ENCODE results near the gene ZNF337. TPM values are rescaled to one million over a fixed set of nuclear protein-coding genes. Genes with fewer than 3 reads are reported as not detected.

ZNF337 gene
- total and polyA plus RNA-seq, 2 of the 13 experiments (the other 11 are each of a cell fraction or from before 2014, with no cell fraction given): 17.0 to 19.6 TPM

Small RNAs within 50 kb of the gene (small RNA-seq; reads per million reads assigned to genes)
- 0 reads per million in 3 experiments for gene RN7SL594P (ENCODE audit: insufficient read depth in 2 of 3, insufficient read length in 3 of 3, low read depth in 2 of 3, low replicate concordance in 1 of 3)

Other genes with a start within 250 kb of the ZNF337 start
- 23.3 and 34.3 TPM in 2 replicates for gene NINL, start 111.3 kb downstream of the ZNF337 start, total RNA-seq (2016; rRNA removed; fragmentation: Illumina TruSeq; extraction: Trizol)
- 32.3 and 34.6 TPM in 2 replicates for gene NINL, start 111.3 kb downstream of the ZNF337 start, polyA plus RNA-seq (2011; rRNA removed)
- 21.5 and 31.0 TPM in 2 replicates for gene NANP, start 72.8 kb downstream of the ZNF337 start, total RNA-seq (2016; rRNA removed; fragmentation: Illumina TruSeq; extraction: Trizol)
- gene NANP, start 72.8 kb downstream of the ZNF337 start, polyA plus RNA-seq (2011; rRNA removed): 8.6 and 8.9 TPM in 2 replicates